Measurements from ENCODE around the gene LRMDA.

Gene LRMDA

DNA sequence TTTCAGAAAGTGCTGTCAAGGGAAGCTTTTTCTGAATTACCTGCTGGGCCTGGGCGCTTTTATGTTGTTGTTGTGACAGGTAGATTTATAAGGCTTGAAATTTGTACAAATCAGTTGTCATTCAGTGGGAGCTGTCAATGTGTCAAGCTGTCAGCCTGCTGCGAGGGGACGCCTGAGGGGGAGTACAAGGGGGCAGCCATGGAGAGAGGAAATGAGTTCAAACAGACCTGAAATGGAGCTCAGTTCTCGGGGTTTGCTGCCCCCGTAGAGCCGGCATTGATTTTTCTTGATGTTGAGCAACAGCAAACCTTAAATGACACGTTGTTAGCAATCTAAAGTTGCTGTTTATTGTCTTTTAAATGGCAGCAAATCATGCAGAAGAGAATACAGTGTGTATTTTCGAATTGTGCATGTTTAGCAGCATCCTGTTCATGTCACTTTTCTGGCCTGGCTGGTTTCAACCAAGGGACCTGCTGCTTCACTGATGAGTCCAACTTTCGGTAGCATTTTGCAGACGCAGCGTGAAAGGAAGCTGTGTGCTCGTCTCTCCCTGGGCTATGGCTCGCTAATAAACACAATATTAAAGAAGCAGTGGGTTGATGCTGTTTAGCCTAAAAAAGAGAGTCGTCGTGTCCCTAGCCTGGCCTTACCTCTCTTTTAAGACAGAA lies 166.5 kb downstream of the LRMDA start:
- H3K9me3 ChIP-seq (ENCODE audit: control insufficient read depth, insufficient read depth, low read depth, low read length) = no peaks in the 10 kb centered on the region
- peaks cover 21% of the 10 kb centered on the region for H3K4me1 ChIP-seq (ENCODE audit: control insufficient read depth, insufficient read depth, low read length)
- H3K4me3 ChIP-seq (ENCODE audit: low read depth, low read length) = no peak overlapping the region
- peak overlapping the region; percentile 29; the same call in 1 of the 2 replicates for H3K27ac ChIP-seq (ENCODE audit: extremely low read depth, low read depth, low read length)
- POLR2A ChIA-PET = no interaction called here
- CTCF ChIA-PET = interaction anchor here (0.6 kb wide), 1 partner anchor 367 kb away, joined by 3 read pairs; no protein-coding TSS in a partner anchor
- no peaks in the 10 kb centered on the region for H3K36me3 ChIP-seq (ENCODE audit: control insufficient read depth in 2 of 2, insufficient read depth in 1 of 2, low read length in 2 of 2)
- TF ChIP-seq ZNF704 (tag by site-specific recombination; IDR thresholded peaks at IDR 0.05) (no peak), ZNF202 (tag by site-specific recombination; IDR thresholded peaks at IDR 0.05; ENCODE audit: borderline replicate concordance) (no peak), ZBTB6 (tag by site-specific recombination; IDR thresholded peaks at IDR 0.05) (no peak), BCL6B (tag by site-specific recombination; IDR thresholded peaks at IDR 0.05) (peak; percentile 79), ZNF621 (tag by site-specific recombination; IDR thresholded peaks at IDR 0.05) (no peak), ZNF707 (tag by site-specific recombination; IDR thresholded peaks at IDR 0.05) (no peak), KLF17 (tag by site-specific recombination; IDR thresholded peaks at IDR 0.05) (no peak), TCF7L2 (IDR thresholded peaks at IDR 0.05; ENCODE audit: borderline replicate concordance, low read depth, low read length) (peak; percentile 39; the same call in 1 of the 2 replicates), ZFP3 (tag by site-specific recombination; IDR thresholded peaks at IDR 0.05; ENCODE audit: low read depth) (no peak), ZSCAN23 (tag by site-specific recombination; IDR thresholded peaks at IDR 0.05) (no peak), ZNF521 (tag by site-specific recombination; IDR thresholded peaks at IDR 0.05) (no peak), OSR2 (tag by site-specific recombination; IDR thresholded peaks at IDR 0.05) (no peak), MEIS1 (CRISPR knock-in tag; IDR thresholded peaks at IDR 0.05; ENCODE audit: borderline replicate concordance) (no peak), ZIC2 (tag by site-specific recombination; IDR thresholded peaks at IDR 0.05) (peak; percentile 95), ZNF514 (tag by site-specific recombination; IDR thresholded peaks at IDR 0.05) (no peak), IKZF3 (tag by site-specific recombination; IDR thresholded peaks at IDR 0.05) (peak; percentile 13; the same call in 1 of the 2 replicates), FEZF1 (tag by site-specific recombination; IDR thresholded peaks at IDR 0.05) (peak; percentile 50), ZNF292 (tag by site-specific recombination; IDR thresholded peaks at IDR 0.05; ENCODE audit: borderline replicate concordance, low read depth) (no peak)
- TF ChIP-seq, protein P1, sequence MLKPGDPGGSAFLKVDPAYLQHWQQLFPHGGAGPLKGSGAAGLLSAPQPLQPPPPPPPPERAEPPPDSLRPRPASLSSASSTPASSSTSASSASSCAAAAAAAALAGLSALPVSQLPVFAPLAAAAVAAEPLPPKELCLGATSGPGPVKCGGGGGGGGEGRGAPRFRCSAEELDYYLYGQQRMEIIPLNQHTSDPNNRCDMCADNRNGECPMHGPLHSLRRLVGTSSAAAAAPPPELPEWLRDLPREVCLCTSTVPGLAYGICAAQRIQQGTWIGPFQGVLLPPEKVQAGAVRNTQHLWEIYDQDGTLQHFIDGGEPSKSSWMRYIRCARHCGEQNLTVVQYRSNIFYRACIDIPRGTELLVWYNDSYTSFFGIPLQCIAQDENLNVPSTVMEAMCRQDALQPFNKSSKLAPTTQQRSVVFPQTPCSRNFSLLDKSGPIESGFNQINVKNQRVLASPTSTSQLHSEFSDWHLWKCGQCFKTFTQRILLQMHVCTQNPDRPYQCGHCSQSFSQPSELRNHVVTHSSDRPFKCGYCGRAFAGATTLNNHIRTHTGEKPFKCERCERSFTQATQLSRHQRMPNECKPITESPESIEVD (tag by site-specific recombination; IDR thresholded peaks at IDR 0.05) = peak; percentile 64; the same call in 1 of the 2 replicates
- TF ChIP-seq, protein P2, sequence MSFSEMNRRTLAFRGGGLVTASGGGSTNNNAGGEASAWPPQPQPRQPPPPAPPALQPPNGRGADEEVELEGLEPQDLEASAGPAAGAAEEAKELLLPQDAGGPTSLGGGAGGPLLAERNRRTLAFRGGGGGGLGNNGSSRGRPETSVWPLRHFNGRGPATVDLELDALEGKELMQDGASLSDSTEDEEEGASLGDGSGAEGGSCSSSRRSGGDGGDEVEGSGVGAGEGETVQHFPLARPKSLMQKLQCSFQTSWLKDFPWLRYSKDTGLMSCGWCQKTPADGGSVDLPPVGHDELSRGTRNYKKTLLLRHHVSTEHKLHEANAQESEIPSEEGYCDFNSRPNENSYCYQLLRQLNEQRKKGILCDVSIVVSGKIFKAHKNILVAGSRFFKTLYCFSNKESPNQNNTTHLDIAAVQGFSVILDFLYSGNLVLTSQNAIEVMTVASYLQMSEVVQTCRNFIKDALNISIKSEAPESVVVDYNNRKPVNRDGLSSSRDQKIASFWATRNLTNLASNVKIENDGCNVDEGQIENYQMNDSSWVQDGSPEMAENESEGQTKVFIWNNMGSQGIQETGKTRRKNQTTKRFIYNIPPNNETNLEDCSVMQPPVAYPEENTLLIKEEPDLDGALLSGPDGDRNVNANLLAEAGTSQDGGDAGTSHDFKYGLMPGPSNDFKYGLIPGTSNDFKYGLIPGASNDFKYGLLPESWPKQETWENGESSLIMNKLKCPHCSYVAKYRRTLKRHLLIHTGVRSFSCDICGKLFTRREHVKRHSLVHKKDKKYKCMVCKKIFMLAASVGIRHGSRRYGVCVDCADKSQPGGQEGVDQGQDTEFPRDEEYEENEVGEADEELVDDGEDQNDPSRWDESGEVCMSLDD (tag by site-specific recombination; IDR thresholded peaks at IDR 0.05) = no peak
- TF ChIP-seq, protein P3, sequence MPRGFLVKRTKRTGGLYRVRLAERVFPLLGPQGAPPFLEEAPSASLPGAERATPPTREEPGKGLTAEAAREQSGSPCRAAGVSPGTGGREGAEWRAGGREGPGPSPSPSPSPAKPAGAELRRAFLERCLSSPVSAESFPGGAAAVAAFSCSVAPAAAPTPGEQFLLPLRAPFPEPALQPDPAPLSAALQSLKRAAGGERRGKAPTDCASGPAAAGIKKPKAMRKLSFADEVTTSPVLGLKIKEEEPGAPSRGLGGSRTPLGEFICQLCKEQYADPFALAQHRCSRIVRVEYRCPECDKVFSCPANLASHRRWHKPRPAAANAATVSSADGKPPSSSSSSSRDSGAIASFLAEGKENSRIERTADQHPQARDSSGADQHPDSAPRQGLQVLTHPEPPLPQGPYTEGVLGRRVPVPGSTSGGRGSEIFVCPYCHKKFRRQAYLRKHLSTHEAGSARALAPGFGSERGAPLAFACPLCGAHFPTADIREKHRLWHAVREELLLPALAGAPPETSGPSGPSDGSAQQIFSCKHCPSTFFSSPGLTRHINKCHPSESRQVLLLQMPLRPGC (tag by site-specific recombination; IDR thresholded peaks at IDR 0.05) = no peak
- TF ChIP-seq, protein P4, sequence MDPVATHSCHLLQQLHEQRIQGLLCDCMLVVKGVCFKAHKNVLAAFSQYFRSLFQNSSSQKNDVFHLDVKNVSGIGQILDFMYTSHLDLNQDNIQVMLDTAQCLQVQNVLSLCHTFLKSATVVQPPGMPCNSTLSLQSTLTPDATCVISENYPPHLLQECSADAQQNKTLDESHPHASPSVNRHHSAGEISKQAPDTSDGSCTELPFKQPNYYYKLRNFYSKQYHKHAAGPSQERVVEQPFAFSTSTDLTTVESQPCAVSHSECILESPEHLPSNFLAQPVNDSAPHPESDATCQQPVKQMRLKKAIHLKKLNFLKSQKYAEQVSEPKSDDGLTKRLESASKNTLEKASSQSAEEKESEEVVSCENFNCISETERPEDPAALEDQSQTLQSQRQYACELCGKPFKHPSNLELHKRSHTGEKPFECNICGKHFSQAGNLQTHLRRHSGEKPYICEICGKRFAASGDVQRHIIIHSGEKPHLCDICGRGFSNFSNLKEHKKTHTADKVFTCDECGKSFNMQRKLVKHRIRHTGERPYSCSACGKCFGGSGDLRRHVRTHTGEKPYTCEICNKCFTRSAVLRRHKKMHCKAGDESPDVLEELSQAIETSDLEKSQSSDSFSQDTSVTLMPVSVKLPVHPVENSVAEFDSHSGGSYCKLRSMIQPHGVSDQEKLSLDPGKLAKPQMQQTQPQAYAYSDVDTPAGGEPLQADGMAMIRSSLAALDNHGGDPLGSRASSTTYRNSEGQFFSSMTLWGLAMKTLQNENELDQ (tag by site-specific recombination; IDR thresholded peaks at IDR 0.05; ENCODE audit: low read depth) = no peak
